H1 (cell line): ENCODE data around the gene PRSS8. TPM values are rescaled to one million over a fixed set of nuclear protein-coding genes. Genes with fewer than 3 reads are reported as not detected.

Experiments
- CTCF ChIA-PET: fragments of 300-600 bp; sonication (Branson Sonifier 250); formaldehyde crosslinking; loops from one replicate; lab custom pipeline; 2021; ENCODE audit not compliant: partially characterized antibody; lab: Charles Lee
- POLR2A ChIA-PET: fragments of 300-600 bp; sonication (Branson Sonifier 250); formaldehyde crosslinking; loops from one replicate; lab custom pipeline; 2021; ENCODE audit warnings: inconsistent platforms; ENCODE audit not compliant: partially characterized antibody; lab: Charles Lee
- DNase-seq, 2 experiments: peaks; one replicate each; pipeline versions ENCODE4 v3.0.0 to v3.0.0-alpha.2; 2010 to 2022; ENCODE audit warnings: low spot score in 2 of 2, low read depth in 1 of 2, mixed read lengths in 1 of 2
- FAIRE-seq: peaks from 2 replicates; lab custom pipeline; 2011; peaks lifted over from hg19 to GRCh38; lab: Jason Lieb, UNC
- H2AFZ ChIP-seq: 2 replicates; pipeline ENCODE4 v1.8.1; 2012; ENCODE audit warnings: low read length, inconsistent platforms
- H2AK5ac ChIP-seq: 2 replicates; pipeline ENCODE4 v1.6.1; 2013; ENCODE audit warnings: low read depth, low read length
- H2BK120ac ChIP-seq: replicated peaks from 2 replicates; pipeline ENCODE3; 2013; ENCODE audit warnings: low read depth, low read length, inconsistent platforms
- H2BK12ac ChIP-seq: 2 replicates; pipeline ENCODE4 v1.6.1; 2013; ENCODE audit warnings: low read depth, low read length
- H2BK15ac ChIP-seq: 2 replicates; pipeline ENCODE4 v1.6.1; 2013; ENCODE audit warnings: low read length
- H2BK20ac ChIP-seq: 2 replicates; pipeline ENCODE4 v1.6.1; 2013; ENCODE audit warnings: low read length
- H2BK5ac ChIP-seq: 2 replicates; pipeline ENCODE4 v1.6.1; 2013; ENCODE audit warnings: low read depth, low read length
- H3K14ac ChIP-seq: 2 replicates; pipeline ENCODE4 v1.6.1; 2013; ENCODE audit warnings: inconsistent platforms; ENCODE audit not compliant: insufficient read length
- H3K18ac ChIP-seq: 2 replicates; pipeline ENCODE4 v1.6.1; 2013; ENCODE audit warnings: low read length; ENCODE audit errors: extremely low read depth
- H3K23ac ChIP-seq: 2 replicates; pipeline ENCODE4 v1.6.1; 2013; ENCODE audit warnings: inconsistent platforms; ENCODE audit not compliant: insufficient read length
- H3K23me2 ChIP-seq: 2 replicates; pipeline ENCODE4 v1.6.1; 2013; ENCODE audit warnings: low read depth, low read length
- H3K27ac ChIP-seq: 2 replicates; pipeline ENCODE4 v1.6.1; 2011; ENCODE audit warnings: low read depth, low read length, inconsistent platforms
- H3K27me3 ChIP-seq, 4 experiments: replicated peaks in 1 of 4; 1 replicate in 1 of 4; 2 replicates in 3 of 4; pipeline versions ENCODE4 v1.6.1 to v1.8.1; 2011 to 2013; ENCODE audit warnings: low read length in 3 of 4, mild to moderate bottlenecking in 3 of 4, inconsistent platforms in 2 of 4, mixed read lengths in 2 of 4, moderate library complexity in 1 of 4; ENCODE audit not compliant: control insufficient read depth in 3 of 4, insufficient read depth in 3 of 4; ENCODE audit errors: extremely low read depth in 1 of 4
- H3K36me3 ChIP-seq, 4 experiments: 2 replicates each; pipeline versions ENCODE4 v1.6.1 to v1.8.1; 2011 to 2013; ENCODE audit warnings: mild to moderate bottlenecking in 4 of 4, low read length in 3 of 4, moderate library complexity in 2 of 4, control low read depth in 1 of 4, inconsistent platforms in 1 of 4; ENCODE audit not compliant: insufficient read depth in 4 of 4, control insufficient read depth in 2 of 4
- H3K4ac ChIP-seq: replicated peaks from 2 replicates; pipeline ENCODE3; 2013; ENCODE audit warnings: low read length, low read depth, mixed read lengths, inconsistent platforms; ENCODE audit not compliant: insufficient read length
- H3K4me1 ChIP-seq, 4 experiments: replicated peaks in 1 of 4; 1 replicate in 1 of 4; 2 replicates in 3 of 4; pipeline versions ENCODE4 v1.6.1 to v1.8.1; 2011 to 2013; ENCODE audit warnings: low read length in 3 of 4, inconsistent platforms in 2 of 4, mixed read lengths in 1 of 4; ENCODE audit not compliant: insufficient read depth in 4 of 4, control insufficient read depth in 3 of 4
- H3K4me2 ChIP-seq, 2 experiments: 2 replicates each; pipeline versions ENCODE4 v1.6.1 to v1.8.1; 2011 to 2013; ENCODE audit warnings: low read depth in 2 of 2, low read length in 2 of 2, control low read depth in 1 of 2, inconsistent platforms in 1 of 2, mild to moderate bottlenecking in 1 of 2; ENCODE audit not compliant: insufficient read depth in 1 of 2
- H3K4me3 ChIP-seq, 4 experiments: fragments of 200-600, 300-600 bp in 1 of 4; sonication (generic), shearing (Covaris generic), sonication (Bioruptor Twin) in 1 of 4; 2 replicates each; pipeline versions ENCODE4 v1.5.1 to v1.8.1; 2011 to 2016; ENCODE audit warnings: low read length in 4 of 4, low read depth in 3 of 4, control low read depth in 2 of 4, inconsistent platforms in 2 of 4, mild to moderate bottlenecking in 2 of 4, mixed read lengths in 1 of 4, moderate library complexity in 1 of 4; ENCODE audit not compliant: insufficient read depth in 2 of 4; ENCODE audit errors: extremely low read depth in 1 of 4
- H3K56ac ChIP-seq: replicated peaks from 2 replicates; pipeline ENCODE3; 2013; ENCODE audit warnings: low read depth, mild to moderate bottlenecking, mixed read lengths, low read length, inconsistent platforms; ENCODE audit not compliant: insufficient read length
- H3K79me1 ChIP-seq: 2 replicates; pipeline ENCODE4 v1.6.1; 2013; ENCODE audit warnings: low read depth, low read length, control low read depth
- H3K79me2 ChIP-seq, 2 experiments: 2 replicates each; pipeline versions ENCODE4 v1.6.1 to v1.8.1; 2012 to 2013; ENCODE audit warnings: low read length in 2 of 2, mild to moderate bottlenecking in 2 of 2, inconsistent platforms in 1 of 2; ENCODE audit not compliant: insufficient read depth in 2 of 2, control insufficient read depth in 1 of 2
- H3K9ac ChIP-seq, 4 experiments: replicated peaks in 1 of 4; 1 replicate in 1 of 4; 2 replicates in 3 of 4; pipeline versions ENCODE4 v1.6.1 to v1.8.1; 2011 to 2013; ENCODE audit warnings: low read depth in 3 of 4, low read length in 3 of 4, control low read depth in 2 of 4, mild to moderate bottlenecking in 2 of 4, moderate library complexity in 2 of 4, inconsistent platforms in 1 of 4; ENCODE audit errors: extremely low read depth in 1 of 4
- H3K9me3 ChIP-seq, 2 experiments: 2 replicates each; pipeline versions ENCODE4 v1.6.1 to v1.8.1; 2012 to 2013; ENCODE audit warnings: mild to moderate bottlenecking in 2 of 2, moderate library complexity in 2 of 2, control low read depth in 1 of 2, inconsistent platforms in 1 of 2, low read depth in 1 of 2, low read length in 1 of 2, mixed read lengths in 1 of 2; ENCODE audit not compliant: insufficient read depth in 2 of 2
- H4K20me1 ChIP-seq, 2 experiments: replicated peaks in 1 of 2; 2 replicates each; pipeline versions ENCODE3 to v1.8.1; 2011 to 2013; ENCODE audit warnings: inconsistent platforms in 2 of 2, low read length in 2 of 2, mild to moderate bottlenecking in 1 of 2; ENCODE audit not compliant: insufficient read depth in 2 of 2, control insufficient read depth in 1 of 2
- H4K5ac ChIP-seq: 2 replicates; pipeline ENCODE4 v1.6.1; 2013; ENCODE audit warnings: low read length, low read depth, mixed read lengths, inconsistent platforms; ENCODE audit not compliant: insufficient read length
- H4K8ac ChIP-seq: 2 replicates; pipeline ENCODE4 v1.8.0; 2013; ENCODE audit warnings: mild to moderate bottlenecking, moderate library complexity, low read length, inconsistent platforms; ENCODE audit not compliant: insufficient read depth; ENCODE audit errors: extremely low read depth
- H4K91ac ChIP-seq: replicated peaks from 2 replicates; pipeline ENCODE3; 2013; ENCODE audit warnings: low read length, mixed read lengths, inconsistent platforms; ENCODE audit not compliant: insufficient read length
- EGR1 ChIP-seq: IDR thresholded peaks from 2 replicates; pipeline ENCODE4 v1.6.1; 2011; ENCODE audit warnings: low read depth, low read length, borderline replicate concordance
- EZH2 ChIP-seq: fragments of 200-600 bp; sonication (generic); IDR thresholded peaks from 2 replicates; pipeline ENCODE4 v1.7.1; 2012; ENCODE audit warnings: low read depth, mild to moderate bottlenecking, moderate library complexity, low read length, inconsistent platforms; ENCODE audit not compliant: severe bottlenecking
- FOSL1 ChIP-seq: IDR thresholded peaks from 2 replicates; pipeline ENCODE4 v1.6.1; 2011; ENCODE audit warnings: mild to moderate bottlenecking, low read depth, low read length, moderate library complexity; ENCODE audit not compliant: insufficient read depth
- GTF2F1 ChIP-seq: IDR thresholded peaks from 2 replicates; pipeline ENCODE4 v1.6.1; 2012; ENCODE audit warnings: low read depth, low read length, improper control_type of control experiment, borderline replicate concordance
- KDM5A ChIP-seq: fragments of 200-600 bp; IDR thresholded peaks from 2 replicates; pipeline ENCODE4 v1.7.1; 2012; ENCODE audit warnings: mild to moderate bottlenecking, low read length, inconsistent platforms, mixed read lengths
- RAD21 ChIP-seq, 2 experiments: IDR thresholded peaks in 1 of 2; conservative IDR thresholded peaks in 1 of 2; 2 replicates each; pipeline ENCODE4 v1.6.1; 2011; ENCODE audit warnings: low read depth in 2 of 2, low read length in 2 of 2, improper control_type of control experiment in 1 of 2, inconsistent platforms in 1 of 2, mild to moderate bottlenecking in 1 of 2, moderate library complexity in 1 of 2
- RFX5 ChIP-seq: IDR thresholded peaks from 2 replicates; pipeline ENCODE4 v1.6.1; 2011; ENCODE audit warnings: low read depth, low read length, improper control_type of control experiment, borderline replicate concordance
- SIRT6 ChIP-seq: IDR thresholded peaks from one replicate; pipeline ENCODE4 v1.7.1; 2012; ENCODE audit warnings: low read length, inconsistent platforms
- SP4 ChIP-seq: IDR thresholded peaks from 2 replicates; pipeline ENCODE4 v1.6.1; 2012; ENCODE audit warnings: low read length, inconsistent platforms
- WGBS, 2 experiments: shearing (Covaris generic) in 1 of 2; methylation state at CpG; one replicate each; pipeline versions ENCODE4 v1.1.6 to v1.1.7; 2013 to 2015; ENCODE audit warnings: low lambda C conversion rate in 2 of 2, mixed read lengths in 2 of 2, inconsistent platforms in 1 of 2, low coverage in 1 of 2, missing lambda C conversion rate in 1 of 2; ENCODE audit not compliant: insufficient replicate concordance in 2 of 2, insufficient coverage in 1 of 2, insufficient read length in 1 of 2; ENCODE audit errors: extremely low coverage in 1 of 2, missing lambda C conversion rate in 1 of 2; 5-methylcytosine and 5-hydroxymethylcytosine counted together
- polyA plus RNA-seq, 7 experiments: library from polyadenylated mRNA; depleted of rRNA in 3 of 7; stranded (reverse) in 5 of 7; unstranded in 2 of 7; fragments of >200 nt in 5 of 7; fragments of 200-250 nt in 2 of 7; gene quantifications; 1 replicate in 5 of 7; 2 replicates in 1 of 7; 4 replicates in 1 of 7; pipeline versions ENCODE4 v1.2.1 to v1.2.3, GENCODE V29; 2011 to 2013; ENCODE audit warnings: missing spikeins in 2 of 7, mixed read lengths in 2 of 7
- total RNA-seq: library from RNA; stranded (reverse); fragmentation: NEBNext Ultra II Directional; extraction: Animal tissue kit (Norgen Biotek cat#: 25700); gene quantifications from 2 replicates; pipeline ENCODE4 v1.2.1, GENCODE V29; 2021
- TF ChIP-seq, protein P1 (sequence below): IDR thresholded peaks from 2 replicates; pipeline ENCODE4 v1.6.1; 2011; ENCODE audit warnings: low read length, improper control_type of control experiment
- TF ChIP-seq, protein P2 (sequence below): IDR thresholded peaks from 2 replicates; pipeline ENCODE4 v1.6.1; 2012; ENCODE audit warnings: inconsistent platforms

The PRSS8 gene
- total and polyA plus RNA-seq, 2 of the 8 experiments (the other 6 are each of a cell fraction or from before 2014, with no cell fraction given), result 87.7 to 273 TPM

DNA sequence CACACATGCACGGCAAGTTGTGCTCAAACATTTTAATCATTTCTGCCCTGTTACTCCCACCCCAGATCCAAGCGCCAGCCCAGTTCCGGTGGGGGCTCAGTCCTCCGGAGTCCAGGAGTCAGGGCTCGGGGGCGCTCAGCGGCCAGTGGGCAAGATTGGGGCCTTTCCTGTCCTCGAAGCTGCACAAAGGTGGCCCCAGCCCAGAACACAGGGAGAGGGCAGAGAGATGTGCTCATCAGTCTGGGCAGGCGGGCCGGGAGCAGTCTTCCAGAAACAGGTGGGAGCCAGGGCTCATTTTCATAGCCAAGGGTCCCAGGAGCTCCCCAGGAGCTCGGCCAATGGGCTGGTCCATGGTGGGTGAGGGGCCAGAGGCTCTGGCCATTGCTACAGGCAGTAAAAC, 4.1 kb downstream of the PRSS8 start:
- peaks cover 14 to 27% (median 19%) of the 10 kb centered on the region in 4 experiments for H3K36me3 ChIP-seq
- peak overlapping the region; percentile 4; the same call in 1 of the 2 replicates for H4K8ac ChIP-seq
- H3K14ac ChIP-seq, result no peak overlapping the region
- CTCF ChIA-PET, result interaction anchor here (0.5 to 1.3 kb wide), 5 partner anchors 10 to 1229 kb away, joined by 3 to 4 read pairs (median 3); no protein-coding TSS in a partner anchor
- H2BK20ac ChIP-seq, result no peak overlapping the region
- H3K27ac ChIP-seq, result peak overlapping the region; percentile 37; the same call in 1 of the 2 replicates
- 87% methylated on average over 11 of the region's 11 CpGs; no CpG with 5 or more reads in 1 of the 2 experiments for whole genome bisulfite sequencing, 2 experiments
- H3K56ac ChIP-seq, result no peak overlapping the region
- no peaks in the 10 kb centered on the region for H3K9me3 ChIP-seq
- H4K91ac ChIP-seq, result no peak overlapping the region
- H2AFZ ChIP-seq, result no peak overlapping the region
- no peak overlapping the region for H4K5ac ChIP-seq
- H2AK5ac ChIP-seq, result no peak overlapping the region
- POLR2A ChIA-PET, result interaction anchor here (0.6 to 34.9 kb wide), 10 partner anchors 5 to 148 kb away, joined by 3 to 713 read pairs (median 4); partner anchors contain the start of genes BCKDK, FUS, KAT8 and PRSS36
- H3K4me1 ChIP-seq, result peaks cover 0 to 39% (median 32%) of the 10 kb centered on the region in 4 experiments; a peak in 6 of 7 replicates
- no peak for FAIRE-seq
- peak overlapping the region in 1 of 2 experiments; percentile 2; a peak in 1 of 4 replicates for H3K4me2 ChIP-seq
- H3K79me1 ChIP-seq, result peaks cover 9% of the 10 kb centered on the region
- no peak overlapping the region for H3K9ac ChIP-seq
- H3K23ac ChIP-seq, result no peak overlapping the region
- peaks cover 0 to 19% of the 10 kb centered on the region in 2 experiments; a peak in 2 of 4 replicates for H3K79me2 ChIP-seq
- peak overlapping the region; percentile 75 for H2BK5ac ChIP-seq
- H3K4ac ChIP-seq, result no peak overlapping the region
- H3K4me3 ChIP-seq, result peak overlapping the region in 1 of 4 experiments; percentile 5; a peak in 2 of 8 replicates
- no peak for DNase-seq
- H3K18ac ChIP-seq, result no peak overlapping the region
- H4K20me1 ChIP-seq, result peaks cover 6 to 7% of the 10 kb centered on the region in 2 experiments
- no peak overlapping the region for H2BK15ac ChIP-seq
- H3K23me2 ChIP-seq, result peaks cover 16% of the 10 kb centered on the region
- no peak overlapping the region for H2BK120ac ChIP-seq
- H2BK12ac ChIP-seq, result no peak overlapping the region
- no peaks in the 10 kb centered on the region for H3K27me3 ChIP-seq
- TF ChIP-seq KDM5A (no peak), SP4 (no peak), EZH2 (no peak), SIRT6 (no peak), RAD21 (IDR thresholded peaks at IDR 0.05 in 1 of 2, conservative IDR thresholded peaks at IDR 0.05 in 1 of 2; ENCODE audit: low read depth in 2 of 2, low read length in 2 of 2) (no peak), EGR1 (no peak), GTF2F1 (no peak), RFX5 (no peak), FOSL1 (no peak)
- TF ChIP-seq, protein P1, sequence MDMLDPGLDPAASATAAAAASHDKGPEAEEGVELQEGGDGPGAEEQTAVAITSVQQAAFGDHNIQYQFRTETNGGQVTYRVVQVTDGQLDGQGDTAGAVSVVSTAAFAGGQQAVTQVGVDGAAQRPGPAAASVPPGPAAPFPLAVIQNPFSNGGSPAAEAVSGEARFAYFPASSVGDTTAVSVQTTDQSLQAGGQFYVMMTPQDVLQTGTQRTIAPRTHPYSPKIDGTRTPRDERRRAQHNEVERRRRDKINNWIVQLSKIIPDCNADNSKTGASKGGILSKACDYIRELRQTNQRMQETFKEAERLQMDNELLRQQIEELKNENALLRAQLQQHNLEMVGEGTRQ, result no peak
- TF ChIP-seq, protein P2, sequence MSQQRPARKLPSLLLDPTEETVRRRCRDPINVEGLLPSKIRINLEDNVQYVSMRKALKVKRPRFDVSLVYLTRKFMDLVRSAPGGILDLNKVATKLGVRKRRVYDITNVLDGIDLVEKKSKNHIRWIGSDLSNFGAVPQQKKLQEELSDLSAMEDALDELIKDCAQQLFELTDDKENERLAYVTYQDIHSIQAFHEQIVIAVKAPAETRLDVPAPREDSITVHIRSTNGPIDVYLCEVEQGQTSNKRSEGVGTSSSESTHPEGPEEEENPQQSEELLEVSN, result no peak
